Hippocampal formation (tissue), 2 donors: ENCODE measurements around the gene CYP2F1.
"Not testable (repeated sequence)": the region's sequence is repeated elsewhere in the genome, so short reads cannot be mapped to it uniquely, and the experiment has no call there.

Source experiments
- DNase-seq, 2 donors: peaks; one replicate each; lab custom pipeline; 2025; lab: John Stamatoyannopoulos, UW

The CYP2F1 gene

DNA sequence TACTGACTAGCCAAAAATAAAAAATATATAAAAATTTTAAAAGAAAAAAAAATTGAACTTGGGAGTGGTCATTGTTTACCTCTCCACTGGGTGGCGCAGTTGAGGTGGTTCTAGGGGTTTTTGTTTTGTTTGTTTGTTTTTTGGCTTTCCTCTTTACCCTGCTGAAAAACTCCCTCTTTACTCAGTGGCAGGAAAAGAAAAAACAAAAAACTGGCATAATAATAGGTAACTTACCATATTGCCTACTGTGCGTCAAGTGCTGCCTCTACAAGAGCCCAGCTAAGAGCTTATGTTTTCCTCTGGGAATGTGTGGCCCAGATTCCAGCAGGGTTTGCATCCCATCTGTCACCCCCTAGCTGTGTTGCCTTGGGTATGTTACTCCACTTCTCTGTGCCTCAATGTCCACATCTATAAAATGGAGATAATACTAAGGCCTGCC is 12.6 kb downstream of the CYP2F1 start:
- DNase-seq, result not testable (repeated sequence)

DNA sequence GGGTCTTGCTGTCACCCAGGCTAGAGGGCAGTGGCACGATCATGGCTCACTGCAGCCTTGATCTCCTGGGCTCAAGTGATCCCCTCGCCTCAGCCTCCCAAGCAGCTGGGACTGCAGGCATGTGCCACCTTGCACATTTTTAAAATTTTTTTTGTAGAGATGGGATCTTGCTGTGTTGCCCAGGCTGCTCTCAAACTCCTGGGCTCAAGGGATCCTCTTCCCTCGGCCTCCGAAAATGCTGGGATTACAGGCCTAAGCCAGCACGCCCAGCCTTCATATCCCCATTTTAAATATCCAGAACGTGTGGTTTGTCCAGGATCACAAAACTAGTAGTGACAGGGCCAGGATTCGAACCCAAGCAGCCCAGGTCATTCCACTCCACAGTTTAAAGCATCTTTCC is 13.1 kb downstream of the CYP2F1 start:
- not testable (repeated sequence) for DNase-seq

DNA sequence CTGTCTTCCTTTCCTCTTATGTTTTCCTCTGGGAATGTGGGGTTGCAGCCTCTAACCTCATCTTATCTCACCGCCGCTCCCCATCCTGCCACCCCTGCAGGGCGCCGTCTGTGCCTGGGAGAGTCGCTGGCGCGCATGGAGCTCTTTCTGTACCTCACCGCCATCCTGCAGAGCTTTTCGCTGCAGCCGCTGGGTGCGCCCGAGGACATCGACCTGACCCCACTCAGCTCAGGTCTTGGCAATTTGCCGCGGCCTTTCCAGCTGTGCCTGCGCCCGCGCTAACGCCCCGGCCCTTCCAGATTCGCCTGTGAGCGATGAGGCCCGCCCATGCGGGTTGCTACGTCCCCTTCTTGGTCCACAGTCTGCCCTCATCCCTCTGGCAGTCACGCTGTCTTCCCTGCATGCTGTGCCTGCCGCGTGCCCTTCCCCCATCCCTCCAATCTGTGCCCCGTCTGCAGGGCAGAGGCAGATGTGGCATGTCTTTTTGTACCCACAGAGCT is 13.6 kb downstream of the CYP2F1 start:
- peak in 1 of 2 donors; percentile 44 for DNase-seq

DNA sequence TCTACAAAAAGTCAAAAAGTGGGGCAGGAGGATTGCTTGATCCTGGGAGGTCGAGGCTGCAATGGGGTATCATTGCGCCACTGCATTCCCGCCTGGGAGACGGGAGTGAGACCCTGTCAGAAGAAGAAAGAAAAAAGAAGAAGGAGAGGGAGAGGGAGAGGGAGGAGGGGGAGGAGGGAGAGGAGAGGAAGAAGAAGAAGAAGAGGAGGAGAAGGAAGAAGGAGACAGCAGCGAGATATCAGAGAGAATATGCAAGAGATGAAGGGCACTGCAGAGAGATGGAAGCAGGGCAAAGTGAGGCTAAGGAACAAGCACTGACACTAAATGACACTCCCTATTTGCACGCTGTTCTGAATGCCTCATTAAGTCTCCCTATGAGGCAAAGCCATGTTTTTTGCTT is 14.5 kb downstream of the CYP2F1 start:
- no peak for DNase-seq

DNA sequence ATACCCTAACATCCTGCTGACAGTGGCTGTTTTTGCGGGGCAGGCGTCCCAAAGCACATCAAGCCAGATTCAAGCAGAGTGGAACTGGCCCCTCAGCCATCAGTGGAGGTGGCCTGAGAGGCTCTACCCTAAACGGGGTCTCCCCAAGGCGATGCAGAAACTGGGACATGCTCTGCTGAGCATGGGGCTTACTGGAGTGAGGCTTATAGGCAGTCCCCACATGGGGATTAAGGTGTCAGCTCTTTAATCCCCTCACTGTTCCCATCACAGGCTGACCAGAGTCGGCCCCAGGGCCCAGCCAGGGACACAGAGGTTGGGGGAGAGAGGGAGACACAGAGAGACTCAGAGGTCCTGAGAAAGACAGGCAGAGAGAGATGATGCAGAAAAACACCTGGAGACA is 17.0 kb downstream of the CYP2F1 start:
- no peak for DNase-seq

DNA sequence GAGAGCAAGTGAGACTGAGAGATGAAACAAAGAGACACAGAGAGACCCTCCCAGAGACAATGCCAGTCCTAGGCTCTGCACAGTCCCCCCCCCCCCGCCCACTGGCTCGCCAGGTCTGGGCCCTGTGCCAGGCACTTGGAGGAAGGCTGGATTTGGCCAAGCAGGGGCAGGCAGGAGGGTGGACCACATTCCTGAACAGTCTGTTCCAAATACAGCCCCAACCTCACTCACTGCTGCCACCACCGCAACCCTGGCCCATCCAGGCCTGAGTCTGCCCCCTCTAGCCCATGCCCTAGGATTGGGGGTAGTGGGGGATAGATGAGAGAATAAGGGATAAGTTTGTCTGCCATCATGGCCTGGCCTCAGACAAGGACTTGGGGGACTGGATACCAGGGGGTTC is 19.0 kb downstream of the CYP2F1 start:
- no peak for DNase-seq

DNA sequence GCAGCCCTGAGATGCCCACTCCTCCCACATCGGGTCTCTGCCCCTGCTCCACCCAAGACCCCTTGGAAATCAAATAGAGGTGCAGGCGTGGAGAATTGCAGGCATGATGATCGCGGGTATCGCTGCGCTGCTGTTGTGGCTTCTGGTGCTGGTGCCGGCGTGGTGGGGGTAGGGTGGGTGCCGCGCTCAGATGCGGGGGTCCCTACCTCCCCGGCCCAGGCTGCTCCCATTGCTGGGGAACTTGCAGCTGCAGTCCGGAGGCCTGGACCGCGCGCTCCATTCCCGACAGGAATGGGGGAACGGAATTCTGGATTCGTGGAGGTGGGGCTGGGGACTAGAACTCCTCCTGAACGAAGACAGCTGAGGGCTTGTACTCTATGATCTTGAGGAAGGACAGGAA is 20.4 kb downstream of the CYP2F1 start:
- no peak for DNase-seq

DNA sequence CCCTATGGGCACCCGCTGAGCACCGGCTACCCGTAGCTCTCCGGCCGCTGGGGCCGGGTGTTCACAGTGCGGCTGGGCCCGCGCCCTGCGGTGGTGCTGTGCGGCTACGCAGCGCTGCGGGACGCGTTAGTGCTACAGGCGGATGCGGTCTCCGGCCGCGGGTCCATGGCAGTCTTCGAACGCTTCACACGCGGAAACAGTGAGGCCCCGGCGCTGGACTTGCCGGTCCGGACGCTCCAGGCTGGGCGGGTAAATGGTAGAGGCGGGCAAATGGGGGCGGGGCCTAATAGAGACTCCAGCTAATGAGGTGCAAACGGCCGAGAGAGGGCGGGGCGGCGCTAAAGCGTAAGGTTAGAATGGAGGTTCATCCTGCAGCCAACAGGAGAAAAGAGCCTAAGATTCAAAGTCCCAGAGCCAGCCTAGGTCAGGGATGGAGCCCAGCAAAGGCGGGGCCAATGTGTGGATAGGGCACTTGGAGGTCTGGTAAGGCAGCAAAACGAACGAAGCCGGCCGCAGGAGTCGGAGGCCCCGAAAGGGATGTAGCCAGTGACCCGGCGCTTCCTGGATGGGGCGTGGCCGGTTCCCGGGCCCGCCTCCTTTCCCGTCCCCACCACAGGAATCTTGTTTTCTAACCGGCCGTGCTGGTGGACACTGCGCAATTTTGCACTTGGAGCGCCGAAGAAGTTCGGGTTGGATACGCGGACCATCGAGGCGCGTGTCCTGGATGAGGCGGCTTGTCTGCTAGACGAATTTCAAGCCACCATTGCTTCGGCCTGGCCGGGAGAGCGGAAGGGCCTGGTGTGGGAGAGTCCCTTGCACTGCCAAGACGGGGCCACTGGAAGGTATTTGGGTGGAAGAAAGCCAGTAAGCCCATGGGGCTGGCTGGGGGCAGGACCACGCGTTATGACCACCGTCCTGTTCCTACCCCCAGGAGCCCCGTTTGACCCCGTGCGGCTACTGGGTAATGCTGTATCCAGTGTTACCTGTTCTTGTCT is 21.5 kb downstream of the CYP2F1 start:
- DNase-seq, result peak in 1 of 2 donors; percentile 63

DNA sequence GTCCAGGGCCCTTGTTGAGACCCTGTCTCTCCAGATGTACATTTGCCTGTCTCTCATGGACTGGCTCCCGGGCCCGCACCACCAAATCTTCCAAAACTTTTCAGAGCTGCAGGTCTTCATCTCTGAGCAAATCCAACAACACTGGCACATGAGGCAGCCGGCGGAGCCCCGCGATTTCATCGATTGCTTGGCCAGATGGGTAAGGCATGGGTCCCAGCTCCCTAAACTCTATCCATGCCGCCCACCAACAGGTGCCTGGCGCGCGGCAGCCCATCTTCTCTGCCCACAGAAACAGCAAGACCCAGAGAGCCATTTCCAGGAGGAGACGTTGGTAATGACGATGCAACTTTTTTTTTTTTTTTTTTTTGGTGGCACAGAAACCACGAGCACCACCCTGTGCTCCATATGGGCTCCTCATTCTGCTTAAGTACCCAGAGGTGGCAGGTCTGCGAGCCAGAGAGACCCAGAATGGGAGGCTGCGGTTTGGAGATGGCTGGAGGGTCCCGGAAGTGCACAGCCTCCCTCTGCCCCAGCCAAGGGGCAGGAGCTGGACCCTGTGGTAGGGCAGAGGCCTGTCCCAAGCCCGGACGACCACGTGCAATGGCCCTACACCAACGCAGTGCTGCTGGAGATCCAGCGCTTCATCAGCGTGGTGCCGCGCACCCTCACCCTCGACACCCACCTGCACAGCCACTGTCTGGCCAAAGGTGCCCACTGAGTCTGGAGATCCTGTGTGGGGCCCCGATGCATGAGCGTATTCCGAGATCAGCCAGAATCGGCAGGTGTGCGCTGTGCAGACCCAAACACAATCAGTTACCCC is 22.6 kb downstream of the CYP2F1 start:
- DNase-seq, result no peak

DNA sequence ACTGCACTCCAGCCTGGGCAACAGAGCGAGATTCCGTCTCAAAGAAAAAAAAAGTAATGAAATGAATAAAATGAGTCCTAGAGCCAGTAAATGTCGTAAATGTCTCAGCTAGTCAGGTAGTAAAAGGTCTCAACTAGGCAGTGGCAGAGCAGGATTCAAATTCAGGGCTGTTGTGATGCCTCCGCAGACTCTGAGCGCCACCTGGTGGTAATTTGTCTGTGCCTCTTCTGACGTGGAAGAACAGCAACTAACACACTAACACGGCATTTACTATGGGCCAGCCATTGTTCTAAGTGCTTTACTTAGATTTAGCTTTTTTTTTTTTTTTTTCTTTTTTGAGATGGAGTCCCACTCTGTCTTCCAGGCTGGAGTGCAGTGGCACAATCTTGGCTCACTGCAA is 30.2 kb downstream of the CYP2F1 start:
- DNase-seq, result peak; percentile 30 to 36

DNA sequence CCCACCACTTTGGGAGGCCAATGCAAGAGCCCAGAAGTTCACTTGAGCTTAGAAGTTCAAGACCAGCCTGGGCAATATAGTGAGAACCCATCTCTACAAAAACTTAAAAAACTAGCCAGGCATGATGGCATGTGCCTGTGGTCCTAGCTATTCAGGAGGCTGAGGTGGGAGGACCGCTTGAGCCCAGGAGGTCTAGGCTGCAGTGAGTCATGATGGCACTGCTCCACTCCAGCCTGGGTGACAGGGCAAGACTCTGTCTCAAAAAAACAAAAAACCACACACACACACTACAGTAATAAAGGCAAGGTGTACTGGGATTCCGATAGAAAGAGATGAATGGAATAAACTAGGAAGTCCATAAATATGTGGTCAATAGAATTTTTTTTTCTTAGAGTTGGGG is 35.6 kb downstream of the CYP2F1 start:
- DNase-seq, result no peak

DNA sequence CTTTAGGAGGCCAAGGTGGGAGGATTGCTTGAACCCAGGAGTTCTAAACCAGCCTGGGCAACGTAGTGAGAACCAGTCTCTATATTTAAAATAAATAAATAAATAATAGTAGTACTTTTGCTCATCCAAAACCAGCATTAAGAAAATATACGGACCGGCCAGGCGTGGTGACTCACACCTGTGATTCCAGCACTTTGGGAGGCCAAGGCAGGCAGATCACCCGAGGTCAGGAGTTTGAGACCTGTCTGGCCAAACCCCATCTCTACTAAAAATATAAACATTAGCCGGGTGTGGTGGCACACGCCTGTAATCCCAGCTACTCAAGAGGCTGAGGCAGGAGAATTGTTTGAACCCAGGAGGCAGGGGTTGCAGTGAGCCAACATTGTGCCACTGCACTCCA is 36.8 kb downstream of the CYP2F1 start:
- DNase-seq, result not testable (repeated sequence)

DNA sequence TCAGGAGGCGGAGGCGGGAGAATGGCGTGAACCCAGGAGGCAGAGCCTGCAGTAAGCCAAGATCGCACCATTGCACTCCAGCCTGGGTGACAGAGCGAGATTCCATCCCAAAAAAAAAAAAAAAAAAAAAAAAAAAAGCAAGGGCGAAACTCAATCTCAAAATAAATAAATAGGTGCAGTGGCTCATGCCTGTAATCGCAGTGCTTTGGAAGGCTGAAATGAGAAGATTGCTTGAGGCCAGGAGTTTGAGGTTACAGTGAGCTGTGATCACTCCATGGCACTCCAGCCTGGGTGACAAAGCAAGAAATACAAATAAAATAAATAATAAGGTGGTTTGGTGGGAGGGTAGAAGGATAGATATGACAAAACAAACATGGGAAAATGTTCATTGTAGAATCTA is 39.8 kb downstream of the CYP2F1 start:
- DNase-seq, result no peak

DNA sequence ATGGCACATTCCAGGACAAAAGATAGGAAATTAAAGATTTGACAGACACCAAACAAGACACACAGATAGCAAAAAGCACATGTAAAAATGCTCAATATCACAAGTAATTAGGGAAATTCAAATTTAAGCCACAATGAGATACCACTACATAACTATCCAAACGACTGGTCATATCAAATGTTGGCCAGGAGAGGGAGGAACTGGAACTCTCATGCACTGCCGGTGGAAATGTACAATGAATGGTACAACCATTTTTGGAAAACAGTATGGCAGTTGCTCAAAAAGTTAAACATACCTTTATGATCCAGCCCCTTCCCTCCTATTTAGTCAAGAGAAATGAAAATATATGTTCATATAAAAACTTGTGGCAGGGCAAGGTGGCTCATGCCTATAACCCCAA is 42.0 kb downstream of the CYP2F1 start:
- no peak for DNase-seq

DNA sequence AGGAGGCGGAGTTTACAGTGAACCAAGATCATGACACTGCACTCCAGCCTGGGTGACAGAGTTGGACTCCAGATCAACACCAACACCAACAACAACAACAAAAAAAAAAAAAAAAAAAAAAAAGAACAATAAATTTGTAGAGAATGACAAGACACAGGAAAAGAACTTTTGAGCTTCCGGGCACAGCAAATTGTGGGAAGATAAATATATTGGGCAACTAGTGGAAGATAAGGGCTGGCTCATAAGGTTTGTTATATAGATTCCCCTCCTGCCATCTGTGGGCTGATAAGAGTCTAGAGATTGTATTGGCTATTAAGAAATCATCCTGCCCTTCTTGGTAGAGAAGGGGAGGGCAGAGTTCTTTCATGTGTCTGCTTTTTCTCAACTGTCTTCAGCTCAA is 45.6 kb downstream of the CYP2F1 start:
- DNase-seq, result no peak

DNA sequence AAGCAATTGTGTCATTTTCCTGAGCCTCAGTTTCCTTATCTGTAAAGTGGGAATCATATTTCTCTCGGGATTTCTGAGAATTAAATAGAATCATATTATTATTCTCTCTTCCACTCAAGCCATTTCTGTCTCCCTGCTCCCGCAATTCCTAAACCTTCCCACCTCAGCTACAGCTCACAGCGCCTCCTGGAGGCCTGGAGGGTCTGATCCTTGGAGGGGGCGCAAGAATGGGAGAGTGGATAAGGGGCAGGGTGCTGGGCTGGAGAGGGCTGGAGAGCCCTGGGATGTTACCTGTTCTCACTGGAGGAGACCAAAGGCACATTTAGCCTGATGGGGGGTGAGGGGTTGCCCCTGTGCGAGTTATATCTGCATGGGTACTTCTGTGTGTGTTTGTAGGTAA is 47.7 kb downstream of the CYP2F1 start:
- DNase-seq, result no peak

DNA sequence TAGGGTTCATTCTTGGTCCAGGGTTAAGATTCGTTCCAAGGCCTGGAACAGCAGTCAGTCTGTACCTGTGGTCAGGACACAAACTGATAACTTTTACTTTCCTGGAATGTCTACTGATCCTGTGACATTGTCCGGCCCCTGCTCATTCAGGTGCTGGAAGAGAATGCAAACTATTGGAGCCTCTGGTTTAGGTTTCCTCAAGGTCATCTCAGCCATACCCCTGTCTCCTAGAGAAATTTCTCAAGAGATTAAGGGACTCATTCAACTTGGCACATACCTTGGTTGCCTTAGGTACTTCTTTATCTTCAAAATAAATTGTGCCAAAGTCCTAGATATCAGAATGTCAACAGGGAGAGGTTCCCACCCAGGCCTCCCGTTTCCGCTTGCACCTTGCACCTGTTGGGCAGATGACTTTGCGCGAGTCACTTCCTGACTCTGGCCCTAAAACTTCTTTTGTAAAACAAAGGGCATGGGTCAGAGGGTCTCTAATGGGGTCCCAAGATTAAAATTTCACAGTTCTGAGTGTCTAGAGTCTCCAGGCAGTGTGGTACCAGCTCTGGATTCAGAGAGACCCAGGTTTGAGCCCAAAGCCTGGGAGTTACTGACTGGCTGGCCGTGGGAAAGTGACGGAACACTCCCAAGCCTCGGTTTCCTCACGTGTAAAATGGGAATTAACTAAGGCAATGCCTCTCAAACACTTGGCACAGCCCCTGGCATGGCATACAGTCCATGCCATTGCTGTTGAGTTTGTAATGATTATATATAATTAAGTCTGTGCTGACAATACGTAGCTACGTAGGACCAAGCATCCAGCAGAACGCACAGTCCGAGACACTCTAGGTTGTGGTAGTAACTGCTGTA is 52.9 kb downstream of the CYP2F1 start:
- DNase-seq, result no peak

DNA sequence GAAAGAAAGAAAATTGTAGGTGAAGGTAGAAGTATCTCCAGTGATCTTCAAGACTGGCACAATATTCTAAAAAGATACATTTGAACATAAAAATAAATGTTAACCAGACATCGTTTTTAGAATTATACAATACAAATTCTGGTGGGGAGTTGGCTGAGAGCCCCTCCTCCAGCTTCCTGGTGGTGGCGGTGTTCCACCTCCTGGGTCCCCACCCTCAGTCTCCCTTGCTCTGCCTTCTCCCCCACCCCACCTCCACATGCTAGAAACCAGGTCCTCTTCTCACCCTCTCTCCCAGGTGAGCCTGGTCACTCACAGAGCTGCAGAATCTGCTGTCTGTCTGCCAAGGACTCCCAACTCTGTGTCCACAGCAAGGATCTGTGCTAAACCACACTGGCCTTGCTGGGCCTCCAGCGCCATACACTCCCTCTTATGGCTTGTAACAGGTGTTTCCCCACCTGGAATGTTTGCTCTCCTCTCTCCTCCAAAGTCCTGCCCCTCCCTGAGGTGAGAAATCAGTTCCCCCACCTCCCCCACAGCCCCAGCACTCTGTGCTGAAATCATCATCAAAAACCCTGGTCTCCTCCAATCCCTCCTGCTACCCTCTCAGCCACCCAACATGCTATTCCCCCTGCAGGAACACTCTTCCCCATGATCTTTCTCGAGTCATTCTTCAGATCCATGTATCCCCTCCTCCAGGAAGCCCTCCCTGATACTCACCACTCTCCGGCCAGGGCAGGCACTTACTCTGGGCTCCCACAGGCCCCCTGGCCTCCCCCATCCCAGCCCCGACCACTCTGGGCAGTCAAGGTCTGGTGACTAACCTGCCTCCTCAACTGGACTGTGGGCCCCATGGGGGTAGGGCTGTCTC is 58.3 kb downstream of the CYP2F1 start:
- no peak for DNase-seq

DNA sequence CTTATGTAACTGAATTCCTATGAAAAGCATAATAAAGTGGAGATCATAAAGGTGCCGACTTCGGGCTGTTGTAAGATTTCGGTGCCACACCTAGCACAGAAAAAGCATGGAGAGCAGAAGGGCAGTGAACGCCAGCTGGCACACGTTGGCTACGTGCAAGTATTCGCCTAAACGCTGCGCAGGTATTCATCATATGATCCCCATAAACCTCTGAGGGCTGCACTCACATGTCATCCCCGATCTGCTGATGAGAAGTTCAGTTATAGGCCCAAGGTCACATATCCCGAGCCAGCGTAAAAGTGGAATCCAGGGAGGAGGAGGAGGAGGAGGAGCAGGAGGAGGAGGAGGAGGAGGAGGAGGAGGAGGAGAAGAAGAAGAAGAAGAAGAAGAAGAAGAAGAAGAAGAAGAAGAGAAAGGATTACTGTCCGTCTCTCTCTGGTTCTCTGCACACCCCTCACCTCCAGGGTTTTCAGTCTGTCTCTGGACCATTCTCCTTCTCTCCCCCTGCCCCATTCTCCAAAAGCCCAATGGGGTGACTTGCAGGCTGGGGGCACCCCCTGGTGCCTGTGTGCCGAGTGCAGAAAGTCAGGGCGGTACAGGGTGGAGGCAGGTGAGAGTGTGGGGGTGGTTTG is 60.2 kb downstream of the CYP2F1 start:
- DNase-seq, result no peak
